HUES64 (cell line): ENCODE data around the gene PRKAR1A. TPM values are rescaled to one million over a fixed set of nuclear protein-coding genes. Genes with fewer than 3 reads are reported as not detected.

Experiments used
- H3K27ac ChIP-seq: 2 replicates; pipeline ENCODE4 v1.7.0; 2013; ENCODE audit warnings: low read depth, low read length, inconsistent platforms
- H3K27me3 ChIP-seq: 2 replicates; pipeline ENCODE4 v1.6.1; 2013; ENCODE audit warnings: mild to moderate bottlenecking, low read length; ENCODE audit not compliant: insufficient read depth
- H3K36me3 ChIP-seq: 2 replicates; pipeline ENCODE4 v1.6.1; 2013; ENCODE audit warnings: mild to moderate bottlenecking, low read length; ENCODE audit not compliant: insufficient read depth
- H3K4me1 ChIP-seq: 2 replicates; pipeline ENCODE4 v1.6.1; 2013; ENCODE audit warnings: mild to moderate bottlenecking, low read length, moderate library complexity; ENCODE audit not compliant: insufficient read depth
- H3K4me3 ChIP-seq: 2 replicates; pipeline ENCODE4 v1.5.1; 2013; ENCODE audit warnings: mild to moderate bottlenecking, low read length, moderate library complexity
- H3K9ac ChIP-seq: 2 replicates; pipeline ENCODE4 v1.6.1; 2013; ENCODE audit warnings: mild to moderate bottlenecking, low read depth, low read length
- H3K9me3 ChIP-seq: 2 replicates; pipeline ENCODE4 v1.6.1; 2013; ENCODE audit warnings: low read depth, low read length; ENCODE audit not compliant: insufficient read depth
- WGBS: fragments of 150-250, 120-280 bp; methylation state at CpG from one replicate; pipeline ENCODE4 v1.1.7; 2013; ENCODE audit warnings: missing lambda C conversion rate; 5-methylcytosine and 5-hydroxymethylcytosine counted together
- polyA plus RNA-seq, 2 experiments: library from polyadenylated mRNA; stranded (reverse); fragments of 50-300 nt; gene quantifications; one replicate each; pipeline ENCODE4 v1.2.3, GENCODE V29; 2013

PRKAR1A gene
- 78.1 TPM for polyA plus RNA-seq (2013, experiment 1 of 2)
- polyA plus RNA-seq (2013, experiment 2 of 2), result 84.0 TPM

DNA sequence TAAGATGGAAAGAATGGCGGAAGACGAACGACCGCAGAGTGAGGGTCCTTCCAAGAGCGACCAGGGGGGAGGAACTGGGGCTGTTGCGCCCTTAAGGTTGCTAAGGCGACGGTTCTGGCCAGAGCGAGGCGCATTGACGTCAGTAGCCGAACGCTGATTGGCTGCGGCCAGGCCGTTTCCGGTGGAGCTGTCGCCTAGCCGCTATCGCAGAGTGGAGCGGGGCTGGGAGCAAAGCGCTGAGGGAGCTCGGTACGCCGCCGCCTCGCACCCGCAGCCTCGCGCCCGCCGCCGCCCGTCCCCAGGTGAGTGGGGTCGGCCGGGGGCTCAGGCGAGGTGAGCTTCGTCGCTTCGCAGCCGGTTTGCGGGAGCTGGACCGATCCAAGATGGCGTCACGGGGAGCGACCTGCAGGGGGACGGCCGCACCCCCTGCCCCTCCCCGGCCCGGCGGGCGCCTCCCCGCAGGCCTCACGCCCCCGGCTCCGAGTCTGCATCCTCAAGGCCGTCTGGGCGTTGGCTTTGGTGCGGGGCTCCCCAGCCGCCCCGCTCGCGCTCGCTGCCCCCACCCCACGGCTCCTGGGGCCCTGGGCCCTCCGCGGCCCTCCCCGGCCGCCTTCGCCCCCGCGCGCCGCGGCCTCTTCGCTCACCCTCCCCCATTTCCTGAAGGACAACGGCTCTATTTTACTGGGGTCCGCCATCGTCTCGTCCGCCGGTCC, at the start of gene PRKAR1A:
Gene PRKAR1A, plus strand, starts transcription at position 184 of the 713 bp plus-strand sequence. CDS start 2,970 bp downstream, outside the sequence.
- H3K9me3 ChIP-seq, result peaks cover 12% of the 10 kb centered on the region
- H3K4me1 ChIP-seq, result peaks cover 24% of the 10 kb centered on the region
- under 1% methylated on average over 81 of the region's 81 CpGs for WGBS
- H3K27me3 ChIP-seq, result no peaks in the 10 kb centered on the region
- peak within 1 kb of the TSS; percentile 90 for H3K9ac ChIP-seq
- H3K36me3 ChIP-seq, result peaks cover 29% of the 10 kb centered on the region
- H3K4me3 ChIP-seq, result peak within 1 kb of the TSS; percentile 85
- peak within 1 kb of the TSS; percentile 99 for H3K27ac ChIP-seq

DNA sequence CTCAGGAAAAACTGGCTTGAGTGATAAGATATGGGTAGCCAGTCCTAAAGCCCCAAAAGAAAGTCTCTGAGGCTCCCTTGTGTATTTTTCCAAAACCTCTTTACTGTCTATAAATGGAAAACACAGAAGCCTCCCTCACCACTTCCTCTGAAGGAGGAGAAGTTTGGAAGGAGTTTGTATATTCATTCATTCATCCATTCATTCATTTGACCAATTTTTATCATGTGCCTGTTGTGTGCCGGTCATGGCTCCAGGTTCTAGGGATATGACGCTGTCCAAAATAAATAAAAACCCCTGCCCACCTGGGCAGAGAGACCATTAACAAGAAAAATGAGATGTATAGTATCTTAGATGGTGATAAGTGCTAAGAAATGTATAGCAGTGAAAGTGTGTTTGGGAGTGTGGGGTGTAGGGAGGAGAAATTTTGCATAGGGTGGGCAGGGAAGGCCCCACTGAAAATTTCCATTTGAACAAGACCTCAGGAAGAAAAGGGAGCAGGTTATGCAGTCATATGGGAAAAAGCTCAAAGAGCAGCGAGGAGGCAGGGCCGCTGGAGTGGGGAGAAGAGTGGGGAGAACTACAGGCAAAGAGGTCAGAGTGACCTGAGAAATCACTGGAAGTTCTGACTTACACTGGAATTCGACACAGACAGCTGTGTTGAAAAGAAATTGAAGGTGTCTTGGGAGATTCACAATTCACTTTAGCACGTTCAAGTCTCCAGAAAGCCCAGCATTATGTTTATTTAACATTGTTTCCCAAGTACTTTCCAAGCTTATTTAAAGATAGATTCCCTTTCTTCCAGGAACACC, 48.8 kb upstream of the PRKAR1A start:
- H3K27ac ChIP-seq, result no peak overlapping the region
- no peaks in the 10 kb centered on the region for H3K36me3 ChIP-seq
- 69% methylated on average over 6 of the region's 6 CpGs for WGBS
- H3K4me1 ChIP-seq, result peaks cover 19% of the 10 kb centered on the region
- H3K9ac ChIP-seq, result no peak overlapping the region
- H3K27me3 ChIP-seq, result peaks cover 11% of the 10 kb centered on the region; the same call in 1 of the 2 replicates
- no peaks in the 10 kb centered on the region for H3K9me3 ChIP-seq
- no peak overlapping the region for H3K4me3 ChIP-seq

DNA sequence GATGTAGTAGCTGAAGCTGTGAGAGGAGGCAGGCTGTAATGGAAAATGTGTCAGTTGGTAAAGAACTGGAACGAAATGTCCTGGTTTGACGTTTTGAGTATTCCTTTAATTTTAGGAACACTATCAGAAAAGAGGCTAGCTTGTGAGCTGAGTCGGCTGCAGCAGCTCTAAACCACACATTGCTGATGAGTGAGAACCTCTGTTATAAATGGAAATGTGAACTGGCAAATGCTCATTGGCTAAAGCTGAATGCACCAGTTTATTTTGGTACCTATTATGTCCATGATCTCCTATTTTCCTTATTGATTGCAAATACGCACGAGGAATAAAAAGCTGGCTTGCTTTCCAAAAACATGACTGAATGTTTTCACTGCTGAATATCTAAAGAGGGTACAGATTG, 43.9 kb upstream of the PRKAR1A start:
- Histone ChIP-seq H3K4me1 (0 out of 2 replicates have a peak, but pooled peaks cover 4% of the 10 kb centered on the region), H3K36me3 (no peaks in the 10 kb centered on the region), H3K4me3 (no peak overlapping the region), H3K27me3 (no peaks in the 10 kb centered on the region), H3K27ac (no peak overlapping the region), H3K9ac (no peak overlapping the region), H3K9me3 (no peaks in the 10 kb centered on the region)
- WGBS, result 68% methylated on average over 5 of the region's 5 CpGs

DNA sequence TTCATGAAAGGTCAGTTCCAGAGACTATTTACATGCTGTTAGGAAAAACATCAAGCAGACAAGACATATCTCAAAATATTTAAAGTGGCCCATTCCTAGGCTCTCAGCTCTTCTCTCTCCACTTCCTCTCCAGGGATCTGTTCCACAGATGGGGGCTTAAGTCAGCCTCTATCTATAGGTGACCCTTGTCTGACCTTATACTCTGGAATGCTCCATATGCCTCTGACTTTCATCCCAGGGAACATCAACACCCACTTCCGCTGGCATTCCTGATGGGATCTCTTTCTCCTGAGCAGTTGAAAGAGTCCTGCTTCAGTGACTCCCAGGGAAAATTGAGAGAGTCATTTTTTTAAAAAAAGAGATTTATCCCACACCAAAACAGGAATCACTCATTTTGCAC, 43.4 kb upstream of the PRKAR1A start:
- H3K27ac ChIP-seq, result no peak overlapping the region

DNA sequence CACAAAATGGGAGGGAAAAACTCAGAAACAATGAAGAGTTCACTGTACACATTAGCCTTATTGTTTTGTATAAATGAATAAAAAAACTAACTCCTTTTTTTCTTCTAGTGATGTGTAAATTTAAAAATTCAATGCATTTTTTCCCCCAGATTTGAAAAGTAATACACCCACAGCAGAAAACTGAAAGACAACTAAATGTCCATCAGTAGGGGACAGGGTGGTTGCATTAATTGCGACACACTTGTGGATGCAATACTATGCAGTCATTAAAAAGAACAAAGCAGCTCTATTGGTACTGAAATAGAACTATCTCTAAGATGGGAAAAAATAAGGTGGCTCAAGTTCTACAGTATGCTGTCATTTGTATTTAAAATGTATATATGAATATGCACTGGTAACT, 41.3 kb upstream of the PRKAR1A start:
- H3K27me3 ChIP-seq, result no peaks in the 10 kb centered on the region
- 0 out of 2 replicates have a peak, but pooled peaks cover under 1% of the 10 kb centered on the region for H3K4me1 ChIP-seq
- H3K27ac ChIP-seq, result no peak overlapping the region
- no peak overlapping the region for H3K4me3 ChIP-seq
- H3K36me3 ChIP-seq, result no peaks in the 10 kb centered on the region
- WGBS, result 100% methylated on average over 1 of the region's 1 CpG
- no peaks in the 10 kb centered on the region for H3K9me3 ChIP-seq
- no peak overlapping the region for H3K9ac ChIP-seq

More for the DNA sequence above, 43.4 kb upstream of the PRKAR1A start:
- no peak overlapping the region for H3K4me3 ChIP-seq
- H3K4me1 ChIP-seq, result 0 out of 2 replicates have a peak, but pooled peaks cover 4% of the 10 kb centered on the region
- H3K36me3 ChIP-seq, result no peaks in the 10 kb centered on the region
- WGBS, result 60% methylated on average over 1 of the region's 1 CpG
- H3K27me3 ChIP-seq, result no peaks in the 10 kb centered on the region
- H3K9ac ChIP-seq, result no peak overlapping the region
- H3K9me3 ChIP-seq, result no peaks in the 10 kb centered on the region

DNA sequence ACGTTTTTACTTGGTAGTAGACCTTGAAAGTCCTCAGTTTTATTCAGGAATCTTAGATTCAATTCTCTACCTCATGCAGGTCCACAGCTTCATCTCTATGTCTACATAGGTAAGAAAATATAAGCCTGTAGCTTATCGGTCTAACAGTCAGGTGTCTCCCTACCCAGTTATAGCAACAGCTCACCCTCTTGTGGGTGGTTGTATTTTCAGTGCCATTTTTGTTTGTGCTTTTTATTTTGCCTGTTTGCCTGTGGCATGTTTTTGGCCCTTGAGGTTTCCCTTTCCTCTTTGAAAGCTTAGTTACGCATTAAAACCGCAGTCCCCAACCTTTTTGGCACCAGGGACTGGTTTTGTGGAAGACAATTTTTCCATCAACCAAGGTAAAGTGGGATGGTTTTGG, 31.3 kb upstream of the PRKAR1A start:
- Histone ChIP-seq H3K9ac (no peak overlapping the region), H3K9me3 (no peaks in the 10 kb centered on the region), H3K36me3 (no peaks in the 10 kb centered on the region), H3K27me3 (no peaks in the 10 kb centered on the region), H3K27ac (no peak overlapping the region), H3K4me1 (no peaks in the 10 kb centered on the region), H3K4me3 (no peak overlapping the region)
- 92% methylated on average over 3 of the region's 4 CpGs for WGBS

DNA sequence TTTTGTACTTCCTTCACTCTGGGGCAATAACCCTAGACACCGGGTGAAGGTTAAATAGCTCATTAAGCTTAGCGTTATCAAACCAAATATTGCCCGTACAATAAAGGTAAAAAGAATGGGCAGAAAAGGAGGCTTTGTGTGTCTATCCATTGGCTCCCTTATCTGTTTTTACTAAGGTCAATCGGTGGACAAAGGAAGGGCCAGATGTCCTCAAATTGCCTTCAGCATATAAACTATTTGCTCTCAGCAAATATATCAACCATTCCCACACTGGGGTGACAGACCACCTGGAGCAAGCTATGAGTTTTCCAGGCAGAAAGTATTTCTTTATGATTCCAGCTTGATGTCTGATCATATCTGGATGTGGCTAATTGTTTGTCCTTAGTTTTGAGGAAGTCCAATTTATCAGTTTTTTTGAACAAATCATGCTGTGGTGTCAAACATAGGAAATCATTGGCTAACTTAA, 29.6 kb upstream of the PRKAR1A start:
- Histone ChIP-seq H3K27me3 (no peaks in the 10 kb centered on the region), H3K27ac (no peak overlapping the region)
- WGBS, result 94% methylated on average over 4 of the region's 4 CpGs

DNA sequence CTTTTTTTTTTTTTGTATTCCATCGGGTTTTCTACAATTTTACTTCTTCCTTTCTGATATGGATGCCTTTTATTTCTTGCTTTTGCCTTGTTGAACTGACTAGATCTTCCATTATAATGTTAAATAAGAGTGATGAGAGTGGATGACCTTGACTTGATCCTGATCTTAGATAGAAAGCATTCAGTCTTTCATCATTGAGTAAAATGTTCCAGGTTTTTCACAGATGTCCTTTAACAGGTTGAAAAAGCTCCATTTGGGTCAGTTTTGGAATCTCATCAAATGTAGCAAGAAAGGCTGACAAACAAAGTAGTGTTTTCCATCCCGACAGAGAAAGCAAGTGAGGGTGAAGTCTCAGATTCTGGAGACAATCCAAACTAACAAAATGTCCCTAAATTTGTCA, 27.8 kb upstream of the PRKAR1A start:
- Histone ChIP-seq H3K36me3 (no peaks in the 10 kb centered on the region), H3K4me3 (no peak overlapping the region), H3K27me3 (no peaks in the 10 kb centered on the region), H3K4me1 (no peaks in the 10 kb centered on the region), H3K9me3 (no peaks in the 10 kb centered on the region), H3K27ac (no peak overlapping the region), H3K9ac (no peak overlapping the region)
- WGBS, result 95% methylated on average over 2 of the region's 2 CpGs

More for the DNA sequence above, 29.6 kb upstream of the PRKAR1A start:
- Histone ChIP-seq H3K9me3 (no peaks in the 10 kb centered on the region), H3K36me3 (no peaks in the 10 kb centered on the region), H3K4me3 (no peak overlapping the region), H3K4me1 (no peaks in the 10 kb centered on the region), H3K9ac (no peak overlapping the region)

DNA sequence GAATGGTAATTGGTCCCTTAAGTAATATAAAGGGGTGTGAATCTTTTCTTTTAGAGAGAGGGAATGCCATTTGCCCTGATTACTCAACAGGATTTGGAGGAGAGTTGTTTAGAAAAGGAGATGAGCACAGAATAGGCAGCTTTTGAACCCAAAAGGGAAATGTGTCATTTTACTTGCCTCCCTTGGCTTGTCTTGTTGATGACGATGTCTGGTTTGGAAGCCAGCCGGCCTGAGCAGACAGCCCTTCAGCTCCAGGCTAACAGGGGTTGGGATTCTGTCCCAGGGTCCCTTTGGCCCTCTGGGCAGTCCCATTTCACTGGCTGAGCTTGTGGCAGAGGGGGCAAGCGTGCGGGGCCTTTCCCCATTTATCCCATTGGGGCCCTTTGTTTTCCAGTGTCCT, 22.3 kb upstream of the PRKAR1A start:
- Histone ChIP-seq H3K9ac (no peak overlapping the region), H3K4me1 (no peaks in the 10 kb centered on the region), H3K27me3 (no peaks in the 10 kb centered on the region), H3K4me3 (no peak overlapping the region), H3K9me3 (no peaks in the 10 kb centered on the region), H3K36me3 (no peaks in the 10 kb centered on the region), H3K27ac (no peak overlapping the region)
- WGBS, result 78% methylated on average over 4 of the region's 4 CpGs

DNA sequence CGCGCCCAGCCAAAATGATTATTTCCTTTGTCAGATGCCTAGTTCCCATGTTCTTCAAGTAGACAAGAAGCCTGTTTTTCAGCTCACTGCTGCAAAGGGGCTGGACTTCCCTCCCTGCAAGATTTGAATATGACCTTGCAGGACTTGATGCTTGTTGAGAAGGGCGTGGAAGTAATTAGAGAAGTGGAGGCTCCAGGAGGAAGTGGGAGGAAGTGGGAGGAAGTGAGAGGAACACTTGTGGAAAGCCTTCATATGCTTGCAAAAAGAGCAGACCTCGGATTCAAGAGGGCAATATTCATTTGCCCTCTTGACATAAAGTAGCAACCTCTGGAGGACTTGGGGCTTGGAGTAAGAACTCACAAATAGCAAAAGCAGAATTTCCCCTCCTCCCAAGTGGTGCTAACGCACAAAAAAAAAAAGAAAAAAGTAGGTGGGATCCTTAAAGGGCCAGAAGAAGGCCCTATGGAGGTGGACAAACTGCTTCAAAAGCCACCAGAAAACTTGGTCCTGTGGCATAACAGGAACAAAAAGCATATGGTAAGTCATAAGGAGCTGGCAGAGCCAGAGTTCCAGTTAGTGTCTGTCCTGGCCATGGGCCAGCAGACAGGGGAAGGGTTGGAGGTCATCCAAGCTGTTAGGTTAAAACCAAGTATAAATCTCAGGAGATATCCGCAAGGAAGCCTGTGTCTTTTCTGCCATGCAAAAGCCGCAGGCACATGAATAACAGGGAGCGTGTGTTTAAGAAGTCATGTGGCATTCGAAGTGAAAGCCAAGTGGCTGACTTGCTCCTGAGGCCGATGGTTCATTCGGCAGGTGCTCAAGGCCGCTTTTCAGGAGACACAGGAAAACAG, 20.6 kb upstream of the PRKAR1A start:
- Histone ChIP-seq H3K4me3 (no peak overlapping the region), H3K27me3 (no peaks in the 10 kb centered on the region), H3K9me3 (no peaks in the 10 kb centered on the region), H3K4me1 (no peaks in the 10 kb centered on the region), H3K27ac (no peak overlapping the region), H3K36me3 (no peaks in the 10 kb centered on the region), H3K9ac (no peak overlapping the region)
- 89% methylated on average over 12 of the region's 12 CpGs for WGBS
